Epithelial cell of proximal tubule (primary cell): ENCODE results near the gene PRR5L. TPM values are rescaled to one million over a fixed set of nuclear protein-coding genes. Genes with fewer than 3 reads are reported as not detected.
A peak's percentile ranks its signal among the peaks of the same experiment; 100 is the strongest.

Experiments used
- DNase-seq: peaks from one replicate; pipeline ENCODE4 v3.0.0-alpha.2; 2011; ENCODE audit warnings: low read depth
- H3K4me3 ChIP-seq: 2 replicates; pipeline ENCODE4 v1.5.1; 2011; ENCODE audit warnings: low read depth, mild to moderate bottlenecking, low read length
- CTCF ChIP-seq: conservative IDR thresholded peaks from 2 replicates; pipeline ENCODE4 v1.5.1; 2012; ENCODE audit warnings: low read depth, mild to moderate bottlenecking, low read length
- total RNA-seq: library from RNA; depleted of rRNA; stranded (reverse); fragments of >200 nt; gene quantifications from 2 replicates; pipeline ENCODE4 v1.2.3, GENCODE V29; 2015

PRR5L gene
- total RNA-seq, 1 donor from 2014 or later, result 5.9 TPM

GRCh38 chr11:36356201-36356600 is 60.1 kb downstream of the PRR5L start:
- no peak overlapping the region for H3K4me3 ChIP-seq
- no peak for TF ChIP-seq CTCF
- no peak for DNase-seq

GRCh38 chr11:36357831-36358230 is 61.7 kb downstream of the PRR5L start:
- H3K4me3 ChIP-seq, result no peak overlapping the region
- DNase-seq, result no peak
- no peak for TF ChIP-seq CTCF

- no peak for TF ChIP-seq CTCF
- DNase-seq, result no peak
- no peak overlapping the region for H3K4me3 ChIP-seq
Measured at GRCh38 chr11:36358436-36358835, 62.3 kb downstream of the PRR5L start.

- H3K4me3 ChIP-seq, result no peak overlapping the region
- DNase-seq, result no peak
- TF ChIP-seq CTCF, result no peak
Measured at GRCh38 chr11:36360318-36360717, 64.2 kb downstream of the PRR5L start.

GRCh38 chr11:36360826-36361415 is 64.8 kb downstream of the PRR5L start:
- DNase-seq, result no peak
- TF ChIP-seq CTCF, result no peak
- H3K4me3 ChIP-seq, result no peak overlapping the region

- no peak for TF ChIP-seq CTCF
- DNase-seq, result no peak
- peak overlapping the region; percentile 17 for H3K4me3 ChIP-seq
Measured at GRCh38 chr11:36361472-36361871, 65.4 kb downstream of the PRR5L start.

- DNase-seq, result peak; percentile 71
- TF ChIP-seq CTCF, result no peak
- peak overlapping the region; percentile 17 for H3K4me3 ChIP-seq
Measured at GRCh38 chr11:36361901-36362391, 65.9 kb downstream of the PRR5L start.
